ENCODE results near the gene SCAANT1. TPM values are rescaled to one million over a fixed set of nuclear protein-coding genes. Genes with fewer than 3 reads are reported as not detected.
A peak's percentile ranks its signal among the peaks of the same experiment; 100 is the strongest.

SCAANT1 gene
- total and polyA plus RNA-seq, 8 donors = not detected

DNA sequence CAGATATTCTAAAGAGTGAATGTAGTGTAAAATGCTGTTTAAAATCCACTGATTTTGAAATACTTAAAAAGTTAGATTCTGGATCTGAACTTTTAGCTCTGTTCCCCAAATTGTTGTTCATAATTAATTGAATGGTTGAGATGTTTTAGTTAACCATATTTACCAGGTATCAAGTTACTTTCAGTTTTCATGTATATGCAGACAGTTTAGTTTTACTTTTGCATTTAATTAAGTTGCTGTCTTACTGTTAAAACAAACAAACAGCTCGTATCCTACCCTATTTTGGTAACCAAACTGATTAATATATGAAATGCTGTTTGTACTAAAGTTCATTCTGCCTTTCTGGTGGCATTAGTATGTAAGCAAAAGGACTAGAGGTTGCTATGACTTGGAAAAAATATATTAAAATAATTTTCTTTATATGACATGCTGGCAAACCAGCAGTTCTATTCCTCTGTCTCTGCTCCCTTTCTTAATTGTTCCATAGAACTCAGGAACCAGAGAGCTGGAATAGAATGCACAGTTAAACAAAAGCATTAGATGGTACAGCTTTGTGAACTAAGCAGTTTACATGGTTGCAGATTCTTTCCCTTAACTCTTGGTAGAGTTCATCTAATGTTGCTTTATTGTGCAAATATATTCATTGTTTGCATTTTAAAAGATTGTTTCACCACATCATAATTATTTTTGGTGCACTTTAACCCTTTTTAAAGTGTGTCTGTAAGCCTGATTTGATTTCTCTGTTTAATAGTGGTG, 39.5 kb upstream of the SCAANT1 start:
- no peak for DNase-seq
- peaks cover 0 to 25% (median 15%) of the 10 kb centered on the region in 4 donors for H3K36me3 ChIP-seq
- WGBS, 5 donors = 17 to 30% (median 22%) methylated on average over 1 of the region's 1 CpG
- peaks cover 7 to 77% (median 49%) of the 10 kb centered on the region in 4 donors for H3K4me1 ChIP-seq
- intact Hi-C loops (cut with DNase I; ENCODE audit: low total_unique reads) = no loop called here
- H3K4me3 ChIP-seq = no peak overlapping the region
- peak overlapping the region in 3 of 5 donors; percentile 10 to 40 (median 13) for H3K27ac ChIP-seq
- H3K27me3 ChIP-seq = no peaks in the 10 kb centered on the region
- TF ChIP-seq, protein P1, sequence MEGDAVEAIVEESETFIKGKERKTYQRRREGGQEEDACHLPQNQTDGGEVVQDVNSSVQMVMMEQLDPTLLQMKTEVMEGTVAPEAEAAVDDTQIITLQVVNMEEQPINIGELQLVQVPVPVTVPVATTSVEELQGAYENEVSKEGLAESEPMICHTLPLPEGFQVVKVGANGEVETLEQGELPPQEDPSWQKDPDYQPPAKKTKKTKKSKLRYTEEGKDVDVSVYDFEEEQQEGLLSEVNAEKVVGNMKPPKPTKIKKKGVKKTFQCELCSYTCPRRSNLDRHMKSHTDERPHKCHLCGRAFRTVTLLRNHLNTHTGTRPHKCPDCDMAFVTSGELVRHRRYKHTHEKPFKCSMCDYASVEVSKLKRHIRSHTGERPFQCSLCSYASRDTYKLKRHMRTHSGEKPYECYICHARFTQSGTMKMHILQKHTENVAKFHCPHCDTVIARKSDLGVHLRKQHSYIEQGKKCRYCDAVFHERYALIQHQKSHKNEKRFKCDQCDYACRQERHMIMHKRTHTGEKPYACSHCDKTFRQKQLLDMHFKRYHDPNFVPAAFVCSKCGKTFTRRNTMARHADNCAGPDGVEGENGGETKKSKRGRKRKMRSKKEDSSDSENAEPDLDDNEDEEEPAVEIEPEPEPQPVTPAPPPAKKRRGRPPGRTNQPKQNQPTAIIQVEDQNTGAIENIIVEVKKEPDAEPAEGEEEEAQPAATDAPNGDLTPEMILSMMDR (IDR thresholded peaks at IDR 0.05) = no peak
- TF ChIP-seq POLR2A (IDR thresholded peaks at IDR 0.05) = no peak
- no peak for TF ChIP-seq POLR2AphosphoS5 (IDR thresholded peaks at IDR 0.05)
- no peak for TF ChIP-seq EP300 (IDR thresholded peaks at IDR 0.05)
- no peaks in the 10 kb centered on the region for H3K9me3 ChIP-seq

DNA sequence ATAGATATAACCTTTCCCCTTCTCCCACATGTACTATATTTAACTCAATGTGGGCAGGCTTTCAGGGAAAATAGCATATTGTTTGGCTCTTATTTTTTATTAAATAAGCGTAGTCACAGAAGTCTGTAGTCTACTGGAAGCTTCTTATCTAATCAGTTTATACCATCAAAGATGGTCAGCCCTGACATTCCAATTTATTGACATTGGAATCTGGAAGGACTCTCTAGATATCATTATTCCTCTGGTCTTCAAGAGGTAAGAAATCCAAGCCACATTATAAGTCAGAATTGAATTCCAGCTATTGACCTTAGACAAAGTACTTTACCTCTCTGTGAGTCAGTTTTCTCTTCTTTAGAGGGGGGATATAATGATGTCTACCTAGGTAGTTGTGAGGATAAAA, 38.5 kb upstream of the SCAANT1 start:
- TF ChIP-seq, protein P1 (IDR thresholded peaks at IDR 0.05) = no peak
- TF ChIP-seq POLR2AphosphoS5 (IDR thresholded peaks at IDR 0.05) = no peak
- no peak for TF ChIP-seq POLR2A (IDR thresholded peaks at IDR 0.05)
- TF ChIP-seq EP300 (IDR thresholded peaks at IDR 0.05) = no peak
- Histone ChIP-seq H3K36me3 (peaks cover 0 to 24% (median 15%) of the 10 kb centered on the region in 4 donors), H3K27ac (peak overlapping the region in 1 of 5 donors; percentile 40), H3K4me1 (peaks cover 17 to 77% (median 51%) of the 10 kb centered on the region in 4 donors), H3K9me3 (no peaks in the 10 kb centered on the region), H3K4me3 (no peak overlapping the region), H3K27me3 (no peaks in the 10 kb centered on the region)
- 78 to 92% (median 90%) methylated on average over 1 of the region's 1 CpG for WGBS, 5 donors
- DNase-seq = no peak
- intact Hi-C loops (cut with DNase I; ENCODE audit: low total_unique reads) = no loop called here

DNA sequence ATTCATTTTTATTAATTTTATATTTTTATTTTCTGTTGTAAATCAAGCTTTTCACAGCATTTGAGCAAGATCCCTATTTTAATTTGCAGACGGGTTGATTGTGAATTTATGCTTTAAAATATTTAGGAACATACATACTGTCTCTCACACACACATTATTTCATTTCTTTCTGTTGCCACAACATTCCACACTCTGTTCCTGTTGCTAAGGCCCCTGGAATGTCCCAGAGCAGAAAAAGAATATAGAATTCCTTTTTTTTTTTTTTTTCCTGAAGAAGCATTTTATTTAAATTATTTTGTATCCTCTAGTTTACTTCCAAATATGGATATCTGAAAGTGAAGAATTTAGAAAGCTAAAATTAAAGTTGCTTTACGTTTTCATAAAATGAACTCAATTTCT, 36.8 kb upstream of the SCAANT1 start:
- Histone ChIP-seq H3K27ac (no peak overlapping the region), H3K36me3 (peaks cover 0 to 11% (median 11%) of the 10 kb centered on the region in 4 donors), H3K27me3 (no peaks in the 10 kb centered on the region), H3K4me3 (no peak overlapping the region), H3K4me1 (peaks cover 29 to 83% (median 60%) of the 10 kb centered on the region in 4 donors), H3K9me3 (no peaks in the 10 kb centered on the region)
- TF ChIP-seq POLR2AphosphoS5 (IDR thresholded peaks at IDR 0.05) (no peak), EP300 (IDR thresholded peaks at IDR 0.05) (no peak)
- 82 to 91% (median 87%) methylated on average over 2 of the region's 2 CpGs for WGBS, 5 donors
- intact Hi-C loops (cut with DNase I; ENCODE audit: low total_unique reads) = no loop called here
- peak in 1 of 2 donors; percentile 64 for DNase-seq

DNA sequence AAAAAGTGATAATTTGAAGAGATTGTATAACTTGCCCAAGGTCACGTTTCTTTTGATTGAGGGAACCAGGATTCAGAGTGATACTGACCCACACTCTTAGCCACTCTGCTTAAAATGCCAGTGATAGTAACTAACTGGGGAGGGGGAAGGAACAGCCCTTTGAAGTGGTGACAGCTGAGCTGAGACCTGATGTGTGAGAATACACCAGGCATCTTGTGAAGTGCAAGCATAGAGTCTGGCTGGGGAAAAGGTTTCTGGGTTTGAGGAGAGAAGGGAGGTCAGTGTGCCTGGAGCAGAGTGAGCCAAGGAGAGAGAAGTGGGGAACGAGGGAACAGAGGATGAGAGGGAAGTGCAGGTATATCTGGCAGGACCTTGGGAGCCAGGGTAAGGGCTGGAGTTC, 35.4 kb upstream of the SCAANT1 start:
- Histone ChIP-seq H3K27ac (no peak overlapping the region), H3K4me1 (peaks cover 29 to 79% (median 62%) of the 10 kb centered on the region in 4 donors), H3K36me3 (peaks cover 0 to 9% (median 0%) of the 10 kb centered on the region in 4 donors), H3K9me3 (no peaks in the 10 kb centered on the region), H3K4me3 (no peak overlapping the region), H3K27me3 (no peaks in the 10 kb centered on the region)
- intact Hi-C loops (cut with DNase I; ENCODE audit: low total_unique reads) = no loop called here
- no peak for DNase-seq
- TF ChIP-seq, protein P1 (IDR thresholded peaks at IDR 0.05) = no peak
- TF ChIP-seq POLR2A (IDR thresholded peaks at IDR 0.05) (no peak), EP300 (IDR thresholded peaks at IDR 0.05) (no peak)
- WGBS, 5 donors = 62 to 76% (median 73%) methylated on average over 2 of the region's 2 CpGs

DNA sequence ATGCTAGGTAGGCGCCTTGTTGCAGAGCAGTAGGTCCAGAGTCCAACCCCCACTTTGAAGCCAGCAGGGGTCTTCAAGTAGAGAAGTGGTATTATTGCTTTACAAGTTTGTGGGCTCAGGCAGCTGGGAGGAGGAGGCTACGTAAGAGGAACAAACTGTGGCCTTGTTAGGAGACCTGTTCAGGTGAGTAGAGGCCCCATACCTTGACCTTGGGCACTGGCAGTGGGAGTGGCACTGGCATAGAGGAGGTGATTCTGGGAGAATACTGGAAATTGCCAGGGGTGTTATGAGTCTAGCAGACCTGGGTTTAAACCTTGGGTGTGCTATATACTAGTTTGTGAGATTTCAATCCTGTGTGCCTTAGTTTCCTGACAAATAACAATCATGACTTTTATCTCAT, 34.6 kb upstream of the SCAANT1 start:
- Histone ChIP-seq H3K4me1 (peaks cover 27 to 76% (median 56%) of the 10 kb centered on the region in 4 donors), H3K9me3 (no peaks in the 10 kb centered on the region), H3K4me3 (no peak overlapping the region), H3K27ac (no peak overlapping the region), H3K27me3 (no peaks in the 10 kb centered on the region), H3K36me3 (peaks cover 0 to 9% (median 0%) of the 10 kb centered on the region in 4 donors)
- DNase-seq = no peak
- intact Hi-C loops (cut with DNase I; ENCODE audit: low total_unique reads) = no loop called here
- TF ChIP-seq, protein P1 (IDR thresholded peaks at IDR 0.05) = no peak
- TF ChIP-seq POLR2AphosphoS5 (IDR thresholded peaks at IDR 0.05) (no peak), POLR2A (IDR thresholded peaks at IDR 0.05) (no peak), EP300 (IDR thresholded peaks at IDR 0.05) (no peak)
- 73 to 88% (median 85%) methylated on average over 2 of the region's 2 CpGs for WGBS, 5 donors

Data from stomach (tissue), 9 donors.